Measurements from ENCODE around the gene FBXO2. TPM values are rescaled to one million over a fixed set of nuclear protein-coding genes. Genes with fewer than 3 reads are reported as not detected.

FBXO2 gene
- total RNA-seq, 1 experiment from 2014 or later, result 131 TPM

DNA sequence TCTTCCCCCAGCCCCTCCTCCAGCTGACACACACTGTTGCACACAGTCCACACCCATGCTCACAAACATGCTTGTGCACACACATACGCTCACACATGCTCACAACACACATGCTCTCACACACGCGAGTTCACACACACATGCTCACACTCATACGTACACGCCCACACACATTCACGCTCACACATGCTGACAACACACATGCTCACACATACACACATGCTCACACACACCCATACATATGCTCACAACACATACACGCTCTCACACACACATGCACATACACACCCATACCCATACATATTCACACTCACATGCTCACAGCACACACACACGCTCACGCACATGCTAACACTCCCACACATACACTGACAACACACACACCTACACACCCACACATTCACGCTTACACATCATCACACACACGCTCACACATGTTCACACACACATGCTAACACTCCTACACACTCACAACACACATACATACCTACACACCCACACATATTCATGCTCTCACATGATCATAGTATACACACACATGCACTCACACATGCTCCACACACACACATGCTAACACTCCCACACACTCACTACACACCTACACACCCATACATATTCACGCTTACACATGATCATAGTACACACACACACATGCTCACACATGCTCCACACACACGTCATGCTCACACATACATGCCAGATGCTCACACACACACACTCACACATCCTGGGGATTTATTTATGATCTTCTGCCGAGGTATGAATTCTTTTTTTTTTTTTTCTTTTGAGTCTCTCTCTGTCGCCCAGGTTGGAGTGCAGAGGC is 48.0 kb upstream of the FBXO2 start:
- no TSS peak for BruUV-seq (replicated peaks)
- in situ Hi-C loops (cut with HindIII; ENCODE audit: low pct_unique_long_range_greater_than_20kb, low sequenced_read_pairs), result no loop called here
- TF ChIP-seq POLR2AphosphoS5 (IDR thresholded peaks at IDR 0.05; ENCODE audit: low read depth, low read length), result no peak
- TF ChIP-seq REST (IDR thresholded peaks at IDR 0.05; ENCODE audit: insufficient read depth in 1 of 2, low read depth in 2 of 2, low read length in 1 of 2), result no peak
- no peak for TF ChIP-seq TCF7L2 (IDR thresholded peaks at IDR 0.05; ENCODE audit: low read depth, low read length)
- no peak for TF ChIP-seq SIN3A (IDR thresholded peaks at IDR 0.05; ENCODE audit: borderline replicate concordance, insufficient read depth, low read depth, low read length)
- TF ChIP-seq, protein P1, sequence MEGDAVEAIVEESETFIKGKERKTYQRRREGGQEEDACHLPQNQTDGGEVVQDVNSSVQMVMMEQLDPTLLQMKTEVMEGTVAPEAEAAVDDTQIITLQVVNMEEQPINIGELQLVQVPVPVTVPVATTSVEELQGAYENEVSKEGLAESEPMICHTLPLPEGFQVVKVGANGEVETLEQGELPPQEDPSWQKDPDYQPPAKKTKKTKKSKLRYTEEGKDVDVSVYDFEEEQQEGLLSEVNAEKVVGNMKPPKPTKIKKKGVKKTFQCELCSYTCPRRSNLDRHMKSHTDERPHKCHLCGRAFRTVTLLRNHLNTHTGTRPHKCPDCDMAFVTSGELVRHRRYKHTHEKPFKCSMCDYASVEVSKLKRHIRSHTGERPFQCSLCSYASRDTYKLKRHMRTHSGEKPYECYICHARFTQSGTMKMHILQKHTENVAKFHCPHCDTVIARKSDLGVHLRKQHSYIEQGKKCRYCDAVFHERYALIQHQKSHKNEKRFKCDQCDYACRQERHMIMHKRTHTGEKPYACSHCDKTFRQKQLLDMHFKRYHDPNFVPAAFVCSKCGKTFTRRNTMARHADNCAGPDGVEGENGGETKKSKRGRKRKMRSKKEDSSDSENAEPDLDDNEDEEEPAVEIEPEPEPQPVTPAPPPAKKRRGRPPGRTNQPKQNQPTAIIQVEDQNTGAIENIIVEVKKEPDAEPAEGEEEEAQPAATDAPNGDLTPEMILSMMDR (IDR thresholded peaks at IDR 0.05), result no peak
- ChIA-PET CTCF (no interaction called here), POLR2A (no interaction called here)
- intact Hi-C loops (cut with micrococcal nuclease; ENCODE audit: unreplicated experiment), result no loop called here
- H3K36me3 ChIP-seq (ENCODE audit: control insufficient read depth, insufficient read depth, low read length), result no peaks in the 10 kb centered on the region
- no peaks in the 10 kb centered on the region for H3K27me3 ChIP-seq (ENCODE audit: control insufficient read depth, insufficient read depth, low read length)
- H3K9me3 ChIP-seq (ENCODE audit: control insufficient read depth, insufficient read depth, low read depth, low read length), result no peaks in the 10 kb centered on the region
- H3K4me1 ChIP-seq (ENCODE audit: control insufficient read depth, insufficient read depth, low read length), result peaks cover 2% of the 10 kb centered on the region
- ATAC-seq, result no peak
- no peak overlapping the region for H3K4me3 ChIP-seq (ENCODE audit: low read depth in 2 of 2, low read length in 2 of 2)
- H3K27ac ChIP-seq (ENCODE audit: low read length), result no peak overlapping the region
- DNase-seq (ENCODE audit: low read depth, low spot score), result no peak

- intact Hi-C loops (cut with micrococcal nuclease; ENCODE audit: unreplicated experiment) (no loop called here), in situ Hi-C loops (cut with HindIII; ENCODE audit: low pct_unique_long_range_greater_than_20kb, low sequenced_read_pairs) (no loop called here)
- no peaks in the 10 kb centered on the region for H3K36me3 ChIP-seq (ENCODE audit: control insufficient read depth, insufficient read depth, low read length)
- POLR2A ChIA-PET, result no interaction called here
- TF ChIP-seq POLR2AphosphoS5 (IDR thresholded peaks at IDR 0.05; ENCODE audit: low read depth, low read length) (no peak), TCF7L2 (IDR thresholded peaks at IDR 0.05; ENCODE audit: low read depth, low read length) (no peak), REST (IDR thresholded peaks at IDR 0.05; ENCODE audit: insufficient read depth in 1 of 2, low read depth in 2 of 2, low read length in 1 of 2) (no peak)
- TF ChIP-seq, protein P1 (IDR thresholded peaks at IDR 0.05), result no peak
- ATAC-seq, result no peak
- H3K4me3 ChIP-seq (ENCODE audit: low read depth in 2 of 2, low read length in 2 of 2), result no peak overlapping the region
- H3K9me3 ChIP-seq (ENCODE audit: control insufficient read depth, insufficient read depth, low read depth, low read length), result no peaks in the 10 kb centered on the region
- no TSS peak for BruUV-seq (replicated peaks)
- CTCF ChIA-PET, result no interaction called here
- no peaks in the 10 kb centered on the region for H3K27me3 ChIP-seq (ENCODE audit: control insufficient read depth, insufficient read depth, low read length)
- H3K27ac ChIP-seq (ENCODE audit: low read length), result no peak overlapping the region
- no peaks in the 10 kb centered on the region for H3K4me1 ChIP-seq (ENCODE audit: control insufficient read depth, insufficient read depth, low read length)
- DNase-seq (ENCODE audit: low read depth, low spot score), result no peak
These were observed 47.3 kb upstream of the FBXO2 start for GRCh38 chr1:11701551-11701961.
